ENCODE measurements around the gene ZNF787.

ZNF787 gene

DNA sequence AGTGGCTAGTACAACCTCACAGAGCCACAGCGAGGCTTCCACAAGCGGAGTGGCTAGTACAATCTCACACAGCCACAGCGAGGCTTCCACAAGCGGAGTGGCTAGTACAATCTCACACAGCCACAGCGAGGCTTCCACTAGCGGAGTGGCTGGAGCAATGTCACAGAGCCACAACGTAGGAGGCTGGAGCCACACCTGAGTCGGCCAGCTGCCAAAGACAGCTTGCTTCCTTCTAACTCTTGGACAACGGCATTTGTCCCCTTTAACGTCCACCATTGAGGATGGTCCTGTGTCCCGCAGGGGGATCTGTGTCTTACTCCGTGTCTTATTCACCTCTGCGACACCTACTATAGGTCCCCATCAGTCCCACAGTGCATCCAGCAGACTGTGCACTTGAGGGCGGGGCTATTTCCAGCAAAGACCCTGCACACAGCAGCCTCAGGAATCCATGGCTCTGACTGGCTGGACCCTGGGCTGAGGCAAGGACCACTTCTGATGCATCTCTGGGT, 3.7 kb downstream of the ZNF787 start (continued):
- TF ChIP-seq SNAI2 (CRISPR knock-in tag; IDR thresholded peaks at IDR 0.05), result no peak
- TF ChIP-seq GLIS3 (CRISPR knock-in tag; IDR thresholded peaks at IDR 0.05), result no peak
- TF ChIP-seq ZNF565 (CRISPR knock-in tag; conservative IDR thresholded peaks at IDR 0.05; ENCODE audit: low read depth), result no peak
- no peak for TF ChIP-seq ESRRG (CRISPR knock-in tag; IDR thresholded peaks at IDR 0.05)
- no peak for TF ChIP-seq PPARA (CRISPR knock-in tag; IDR thresholded peaks at IDR 0.05; ENCODE audit: borderline replicate concordance)

GRCh38 chr19:56116606-56117005, 4.5 kb downstream of the ZNF787 start:
- ATAC-seq, result no peak
- TF ChIP-seq ZFP30 (CRISPR knock-in tag; IDR thresholded peaks at IDR 0.05) (no peak), TSHZ2 (CRISPR knock-in tag; IDR thresholded peaks at IDR 0.05) (no peak), POU6F1 (CRISPR knock-in tag; IDR thresholded peaks at IDR 0.05; ENCODE audit: borderline replicate concordance, low read depth) (no peak), TOX (CRISPR knock-in tag; IDR thresholded peaks at IDR 0.05; ENCODE audit: borderline replicate concordance) (no peak), TCF4 (CRISPR knock-in tag; IDR thresholded peaks at IDR 0.05; ENCODE audit: borderline replicate concordance) (no peak), ZC3H10 (CRISPR knock-in tag; IDR thresholded peaks at IDR 0.05) (no peak), BACH2 (CRISPR knock-in tag; IDR thresholded peaks at IDR 0.05; ENCODE audit: borderline replicate concordance) (no peak), SNAI2 (CRISPR knock-in tag; IDR thresholded peaks at IDR 0.05) (no peak), ESRRG (CRISPR knock-in tag; IDR thresholded peaks at IDR 0.05) (no peak), ISL1 (CRISPR knock-in tag; IDR thresholded peaks at IDR 0.05) (no peak), OSR1 (CRISPR knock-in tag; IDR thresholded peaks at IDR 0.05) (no peak)
- TF ChIP-seq, protein P1, sequence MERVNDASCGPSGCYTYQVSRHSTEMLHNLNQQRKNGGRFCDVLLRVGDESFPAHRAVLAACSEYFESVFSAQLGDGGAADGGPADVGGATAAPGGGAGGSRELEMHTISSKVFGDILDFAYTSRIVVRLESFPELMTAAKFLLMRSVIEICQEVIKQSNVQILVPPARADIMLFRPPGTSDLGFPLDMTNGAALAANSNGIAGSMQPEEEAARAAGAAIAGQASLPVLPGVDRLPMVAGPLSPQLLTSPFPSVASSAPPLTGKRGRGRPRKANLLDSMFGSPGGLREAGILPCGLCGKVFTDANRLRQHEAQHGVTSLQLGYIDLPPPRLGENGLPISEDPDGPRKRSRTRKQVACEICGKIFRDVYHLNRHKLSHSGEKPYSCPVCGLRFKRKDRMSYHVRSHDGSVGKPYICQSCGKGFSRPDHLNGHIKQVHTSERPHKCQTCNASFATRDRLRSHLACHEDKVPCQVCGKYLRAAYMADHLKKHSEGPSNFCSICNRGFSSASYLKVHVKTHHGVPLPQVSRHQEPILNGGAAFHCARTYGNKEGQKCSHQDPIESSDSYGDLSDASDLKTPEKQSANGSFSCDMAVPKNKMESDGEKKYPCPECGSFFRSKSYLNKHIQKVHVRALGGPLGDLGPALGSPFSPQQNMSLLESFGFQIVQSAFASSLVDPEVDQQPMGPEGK (CRISPR knock-in tag; IDR thresholded peaks at IDR 0.05; ENCODE audit: borderline replicate concordance), result no peak

GRCh38 chr19:56115490-56115889, 5.6 kb downstream of the ZNF787 start:
- ATAC-seq, result no peak
- TF ChIP-seq POU6F1 (CRISPR knock-in tag; IDR thresholded peaks at IDR 0.05; ENCODE audit: borderline replicate concordance, low read depth), result no peak
- TF ChIP-seq ISL1 (CRISPR knock-in tag; IDR thresholded peaks at IDR 0.05), result no peak

- TF ChIP-seq ZFP3 (CRISPR knock-in tag; IDR thresholded peaks at IDR 0.05) (no peak), TCF4 (CRISPR knock-in tag; IDR thresholded peaks at IDR 0.05; ENCODE audit: borderline replicate concordance) (no peak), CREB5 (CRISPR knock-in tag; IDR thresholded peaks at IDR 0.05; ENCODE audit: low read depth) (no peak), GLIS3 (CRISPR knock-in tag; IDR thresholded peaks at IDR 0.05) (no peak), CSDC2 (CRISPR knock-in tag; IDR thresholded peaks at IDR 0.05) (no peak), TSHZ2 (CRISPR knock-in tag; IDR thresholded peaks at IDR 0.05) (no peak), ZNF565 (CRISPR knock-in tag; conservative IDR thresholded peaks at IDR 0.05; ENCODE audit: low read depth) (no peak), ZNF70 (CRISPR knock-in tag; IDR thresholded peaks at IDR 0.05) (no peak), PPARA (CRISPR knock-in tag; IDR thresholded peaks at IDR 0.05; ENCODE audit: borderline replicate concordance) (no peak)
- no peak for ATAC-seq
These were observed 6.4 kb downstream of the ZNF787 start for GRCh38 chr19:56114778-56115110.

All from SK-N-SH treated with all-trans-retinoic acid at 6 μM for 48 hours (cell line).